NB4 (cell line): ENCODE data around the gene FSCN2.

Experiments used
- CTCF ChIP-seq: IDR thresholded peaks from one replicate; pipeline ENCODE4 v1.5.1; 2012; ENCODE audit warnings: low read depth, low read length
- MAX ChIP-seq: IDR thresholded peaks from 2 replicates; pipeline ENCODE4 v1.6.1; 2011; ENCODE audit warnings: low read depth, low read length

- TF ChIP-seq CTCF (no peak), MAX (peak; percentile 26; the same call in 1 of the 2 replicates)
These were observed 40.5 kb upstream of the FSCN2 start for GRCh38 chr17:81487487-81488275.
